ENCODE data around the gene ALCAM.

Gene ALCAM

DNA sequence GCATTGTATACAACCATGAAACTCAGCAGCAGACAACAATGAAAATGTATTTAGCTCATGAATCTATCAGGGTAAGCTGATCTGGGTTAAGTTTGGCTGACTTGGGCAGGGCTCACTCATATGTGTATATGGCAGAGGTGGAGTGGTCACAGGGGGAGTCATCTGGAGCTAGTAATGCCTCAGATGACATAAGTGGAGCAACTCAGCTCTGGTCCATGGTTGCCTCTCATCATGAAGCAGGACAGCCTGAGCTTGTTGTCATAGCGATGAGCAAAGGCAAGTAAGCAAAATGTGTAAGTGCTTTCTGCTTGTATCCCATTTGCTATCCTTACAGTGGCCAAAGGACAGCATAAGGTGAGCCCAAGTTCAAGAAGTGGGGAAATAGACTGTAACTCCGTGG, 64.5 kb downstream of the ALCAM start:
- H3K9me3 ChIP-seq (ENCODE audit: low read depth, low read length): no peaks in the 10 kb centered on the region
- DNase-seq (ENCODE audit: low read depth, low spot score): no peak
- no peak overlapping the region for H3K4me3 ChIP-seq
- H3K36me3 ChIP-seq (ENCODE audit: insufficient read depth, low read length): no peaks in the 10 kb centered on the region
- TF ChIP-seq POLR2AphosphoS5 (IDR thresholded peaks at IDR 0.05; ENCODE audit: borderline replicate concordance, low read depth, low read length): no peak
- TF ChIP-seq FOXP2 (optimal IDR thresholded peaks at IDR 0.05; ENCODE audit: control extremely low read depth, extremely low read length, insufficient read depth): no peak
- no peak for TF ChIP-seq EZH2 (IDR thresholded peaks at IDR 0.05)
- no peak overlapping the region for H3K27ac ChIP-seq
- H3K9ac ChIP-seq (ENCODE audit: insufficient read length): no peak overlapping the region

- no peak for TF ChIP-seq EZH2 (IDR thresholded peaks at IDR 0.05)
- no peak for TF ChIP-seq POLR2AphosphoS5 (IDR thresholded peaks at IDR 0.05; ENCODE audit: borderline replicate concordance, low read depth, low read length)
- TF ChIP-seq FOXP2 (optimal IDR thresholded peaks at IDR 0.05; ENCODE audit: control extremely low read depth, extremely low read length, insufficient read depth): no peak
- Histone ChIP-seq H3K27ac (no peak overlapping the region), H3K4me3 (no peak overlapping the region), H3K36me3 (ENCODE audit: insufficient read depth, low read length) (no peaks in the 10 kb centered on the region), H3K9ac (ENCODE audit: insufficient read length) (no peak overlapping the region), H3K9me3 (ENCODE audit: low read depth, low read length) (no peaks in the 10 kb centered on the region)
- no peak for DNase-seq (ENCODE audit: low read depth, low spot score)
Observed at GRCh38 chr3:105435277-105435676, 68.6 kb downstream of the ALCAM start.

- TF ChIP-seq FOXP2 (optimal IDR thresholded peaks at IDR 0.05; ENCODE audit: control extremely low read depth, extremely low read length, insufficient read depth): no peak
- TF ChIP-seq EZH2 (IDR thresholded peaks at IDR 0.05): no peak
- TF ChIP-seq POLR2AphosphoS5 (IDR thresholded peaks at IDR 0.05; ENCODE audit: borderline replicate concordance, low read depth, low read length): no peak
- DNase-seq (ENCODE audit: low read depth, low spot score): no peak
- H3K27ac ChIP-seq: no peak overlapping the region
- H3K4me3 ChIP-seq: no peak overlapping the region
- no peaks in the 10 kb centered on the region for H3K9me3 ChIP-seq (ENCODE audit: low read depth, low read length)
- no peaks in the 10 kb centered on the region for H3K36me3 ChIP-seq (ENCODE audit: insufficient read depth, low read length)
- no peak overlapping the region for H3K9ac ChIP-seq (ENCODE audit: insufficient read length)
Observed at GRCh38 chr3:105436687-105437086, 70.0 kb downstream of the ALCAM start.

DNA sequence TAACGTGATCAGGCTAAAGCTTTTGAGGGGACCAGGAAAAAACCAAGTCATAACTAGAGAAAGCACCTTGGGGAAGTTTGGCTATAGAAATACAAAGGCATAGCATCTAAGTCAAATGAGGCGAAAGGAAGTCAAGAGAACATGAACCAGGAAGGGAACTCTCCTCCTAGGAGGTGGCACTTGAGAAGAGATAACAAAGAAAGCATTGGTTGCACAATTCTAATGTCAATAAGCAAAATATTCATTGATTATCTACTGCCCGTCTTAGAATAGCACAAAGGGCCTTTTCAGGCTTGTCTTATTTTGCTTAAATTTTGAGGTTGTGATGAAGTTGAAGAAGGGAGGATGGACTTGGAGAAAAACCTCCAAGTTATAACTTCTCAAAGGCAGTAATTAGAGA, 73.4 kb downstream of the ALCAM start:
- no peak overlapping the region for H3K9ac ChIP-seq (ENCODE audit: insufficient read length)
- H3K27ac ChIP-seq: no peak overlapping the region
- no peak overlapping the region for H3K4me3 ChIP-seq
- DNase-seq (ENCODE audit: low read depth, low spot score): no peak
- no peaks in the 10 kb centered on the region for H3K9me3 ChIP-seq (ENCODE audit: low read depth, low read length)
- no peak for TF ChIP-seq POLR2AphosphoS5 (IDR thresholded peaks at IDR 0.05; ENCODE audit: borderline replicate concordance, low read depth, low read length)
- TF ChIP-seq EZH2 (IDR thresholded peaks at IDR 0.05): no peak
- no peak for TF ChIP-seq FOXP2 (optimal IDR thresholded peaks at IDR 0.05; ENCODE audit: control extremely low read depth, extremely low read length, insufficient read depth)
- H3K36me3 ChIP-seq (ENCODE audit: insufficient read depth, low read length): no peaks in the 10 kb centered on the region

DNA sequence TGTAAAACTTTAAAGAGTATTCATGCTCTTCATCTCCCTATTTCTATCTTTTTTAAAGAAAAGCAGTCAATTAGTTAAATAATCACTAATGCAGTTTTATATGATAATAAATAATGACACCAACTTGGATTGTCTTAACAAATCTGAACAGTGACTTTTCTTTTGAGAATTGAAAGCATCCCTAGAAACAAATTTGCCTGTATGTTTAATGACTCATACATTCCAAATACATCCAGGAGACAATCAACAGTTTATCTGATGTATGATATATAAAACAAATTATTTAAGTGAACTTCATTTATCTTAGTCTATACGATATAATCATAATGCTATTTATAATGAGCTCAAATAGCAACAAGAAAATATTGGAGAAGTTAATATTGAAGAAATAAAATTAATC, 78.0 kb downstream of the ALCAM start:
- no peak overlapping the region for H3K4me3 ChIP-seq
- TF ChIP-seq EZH2 (IDR thresholded peaks at IDR 0.05) (no peak), POLR2AphosphoS5 (IDR thresholded peaks at IDR 0.05; ENCODE audit: borderline replicate concordance, low read depth, low read length) (no peak), FOXP2 (optimal IDR thresholded peaks at IDR 0.05; ENCODE audit: control extremely low read depth, extremely low read length, insufficient read depth) (no peak)
- H3K36me3 ChIP-seq (ENCODE audit: insufficient read depth, low read length): no peaks in the 10 kb centered on the region
- no peak overlapping the region for H3K9ac ChIP-seq (ENCODE audit: insufficient read length)
- H3K27ac ChIP-seq: no peak overlapping the region
- no peaks in the 10 kb centered on the region for H3K9me3 ChIP-seq (ENCODE audit: low read depth, low read length)
- no peak for DNase-seq (ENCODE audit: low read depth, low spot score)

- no peak for DNase-seq (ENCODE audit: low read depth, low spot score)
- H3K27ac ChIP-seq: no peak overlapping the region
- TF ChIP-seq EZH2 (IDR thresholded peaks at IDR 0.05): no peak
- no peak for TF ChIP-seq FOXP2 (optimal IDR thresholded peaks at IDR 0.05; ENCODE audit: control extremely low read depth, extremely low read length, insufficient read depth)
- TF ChIP-seq POLR2AphosphoS5 (IDR thresholded peaks at IDR 0.05; ENCODE audit: borderline replicate concordance, low read depth, low read length): no peak
- no peaks in the 10 kb centered on the region for H3K36me3 ChIP-seq (ENCODE audit: insufficient read depth, low read length)
- no peak overlapping the region for H3K9ac ChIP-seq (ENCODE audit: insufficient read length)
- no peak overlapping the region for H3K4me3 ChIP-seq
- no peaks in the 10 kb centered on the region for H3K9me3 ChIP-seq (ENCODE audit: low read depth, low read length)
Observed at GRCh38 chr3:105448338-105448982, 81.8 kb downstream of the ALCAM start.

- no peaks in the 10 kb centered on the region for H3K36me3 ChIP-seq (ENCODE audit: insufficient read depth, low read length)
- H3K9ac ChIP-seq (ENCODE audit: insufficient read length): no peak overlapping the region
- no peak overlapping the region for H3K27ac ChIP-seq
- no peak for DNase-seq (ENCODE audit: low read depth, low spot score)
- no peaks in the 10 kb centered on the region for H3K9me3 ChIP-seq (ENCODE audit: low read depth, low read length)
- TF ChIP-seq EZH2 (IDR thresholded peaks at IDR 0.05): no peak
- no peak for TF ChIP-seq FOXP2 (optimal IDR thresholded peaks at IDR 0.05; ENCODE audit: control extremely low read depth, extremely low read length, insufficient read depth)
- TF ChIP-seq POLR2AphosphoS5 (IDR thresholded peaks at IDR 0.05; ENCODE audit: borderline replicate concordance, low read depth, low read length): no peak
- no peak overlapping the region for H3K4me3 ChIP-seq
Observed at GRCh38 chr3:105449414-105449813, 82.7 kb downstream of the ALCAM start.

- no peak for DNase-seq (ENCODE audit: low read depth, low spot score)
- TF ChIP-seq EZH2 (IDR thresholded peaks at IDR 0.05): no peak
- TF ChIP-seq POLR2AphosphoS5 (IDR thresholded peaks at IDR 0.05; ENCODE audit: borderline replicate concordance, low read depth, low read length): no peak
- TF ChIP-seq FOXP2 (optimal IDR thresholded peaks at IDR 0.05; ENCODE audit: control extremely low read depth, extremely low read length, insufficient read depth): no peak
- H3K36me3 ChIP-seq (ENCODE audit: insufficient read depth, low read length): no peaks in the 10 kb centered on the region
- no peak overlapping the region for H3K4me3 ChIP-seq
- no peak overlapping the region for H3K9ac ChIP-seq (ENCODE audit: insufficient read length)
- no peaks in the 10 kb centered on the region for H3K9me3 ChIP-seq (ENCODE audit: low read depth, low read length)
- H3K27ac ChIP-seq: no peak overlapping the region
Observed at GRCh38 chr3:105456017-105456416, 89.3 kb downstream of the ALCAM start.

All from SK-N-MC (cell line).